Activated CD8-positive, alpha-beta memory T cell treated with anti-CD3 and anti-CD28 coated beads for 1 hour (primary cell): ENCODE measurements around the gene BUD23.
"Not testable (repeated sequence)": the region's sequence is repeated elsewhere in the genome, so short reads cannot be mapped to it uniquely, and the experiment has no call there.

Experiments
- DNase-seq, 2 donors: peaks; one replicate each; pipeline ENCODE4 v3.0.0-alpha.2; 2020; ENCODE audit warnings: low read depth in 1 of 2; ENCODE audit errors: extremely low read depth in 1 of 2

BUD23 gene

DNA sequence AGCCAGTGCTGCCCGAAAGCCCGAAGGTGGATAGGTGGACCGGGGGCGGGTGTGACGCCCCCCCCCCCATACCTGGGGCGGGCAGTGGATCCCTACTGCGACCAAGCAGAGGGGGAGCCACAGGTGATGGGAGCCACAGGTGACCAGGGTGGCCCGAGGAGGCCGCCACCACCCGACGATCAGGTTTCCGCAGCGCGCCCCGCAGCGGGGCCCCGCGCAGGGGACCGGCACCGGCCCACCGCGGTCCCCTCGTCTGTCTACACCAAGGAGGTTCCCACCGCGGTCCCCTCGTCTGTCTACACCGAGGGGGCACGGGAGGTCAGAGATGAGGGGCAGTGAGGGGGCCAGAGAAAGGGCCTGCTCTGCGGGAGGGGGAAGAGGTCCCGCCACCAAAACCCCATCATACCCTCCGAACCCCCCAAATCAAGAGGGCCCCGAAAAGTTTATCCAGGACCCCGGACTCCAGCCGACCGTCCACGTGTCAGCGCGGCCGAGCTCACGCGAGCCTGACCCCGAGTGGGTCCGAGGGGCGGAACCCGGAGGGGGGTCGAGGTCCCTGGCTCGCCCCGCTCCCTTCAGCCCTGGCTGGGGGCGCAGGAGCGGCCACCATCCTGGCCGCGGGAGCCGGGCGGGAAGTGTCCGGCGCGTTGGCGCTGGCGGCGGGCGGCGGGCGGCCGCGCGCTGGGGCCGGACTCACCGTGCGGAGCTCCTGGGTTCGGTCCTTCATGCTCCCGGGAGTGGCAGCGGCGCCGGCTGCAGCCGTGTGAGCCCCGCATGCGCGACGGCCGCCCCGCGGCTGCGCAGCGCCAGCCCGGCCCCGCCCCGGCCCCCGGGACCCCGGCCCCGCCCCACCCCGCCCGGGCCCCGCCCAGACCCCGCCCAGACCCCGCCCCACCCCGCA, 35.8 kb downstream of the BUD23 start, which contains the start of gene STX1A:
Gene STX1A (minus strand): TSS at position 765 of the 901 bp plus-strand sequence. CDS start 38 bp downstream, at position 727.
- DNase-seq, result peak in 1 of 2 donors; percentile 62

GRCh38 chr7:73719806-73720169, 36.4 kb downstream of the BUD23 start:
- no peak for DNase-seq

DNA sequence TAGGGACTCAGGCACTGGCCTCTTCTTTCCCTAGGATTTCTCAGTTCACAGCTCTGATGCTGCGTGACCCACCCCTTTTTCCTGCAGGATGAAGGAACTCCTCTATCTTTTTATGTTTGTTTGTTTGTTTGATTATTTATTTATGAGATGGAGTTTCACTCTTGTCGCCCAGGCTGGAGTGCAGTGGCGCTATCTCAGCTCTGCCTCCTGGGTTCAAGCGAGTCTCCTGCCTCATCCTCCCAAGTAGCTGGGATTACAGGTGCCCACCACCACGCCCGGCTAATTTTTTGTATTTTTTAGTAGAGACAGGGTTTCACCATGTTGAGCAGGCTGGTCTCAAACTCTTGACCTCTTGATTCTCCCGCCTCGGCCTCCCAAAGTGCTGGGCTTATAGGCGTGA, 37.0 kb downstream of the BUD23 start:
- DNase-seq, result not testable (repeated sequence)

GRCh38 chr7:73721377-73721817, 38.0 kb downstream of the BUD23 start:
- no peak for DNase-seq

DNA sequence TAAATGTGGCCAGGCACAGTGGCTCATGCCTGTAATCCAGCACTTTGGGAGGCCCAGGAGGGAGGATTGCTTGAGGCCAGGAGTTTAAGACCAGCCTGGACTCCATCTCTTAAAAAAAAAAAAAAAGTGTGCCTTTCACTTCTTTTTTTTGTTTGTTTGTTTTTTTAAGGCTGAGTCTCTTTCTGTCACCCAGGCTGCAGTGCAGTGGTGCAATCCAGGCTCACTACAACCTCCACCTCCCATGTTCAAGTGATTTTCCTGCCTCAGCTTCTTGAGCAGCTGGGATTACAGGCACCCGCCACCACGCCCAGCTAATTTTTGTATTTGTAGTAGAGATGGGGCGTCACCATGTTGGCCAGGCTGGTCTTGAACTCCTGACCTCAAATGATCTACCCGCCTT, 38.8 kb downstream of the BUD23 start:
- DNase-seq, result not testable (repeated sequence)

DNA sequence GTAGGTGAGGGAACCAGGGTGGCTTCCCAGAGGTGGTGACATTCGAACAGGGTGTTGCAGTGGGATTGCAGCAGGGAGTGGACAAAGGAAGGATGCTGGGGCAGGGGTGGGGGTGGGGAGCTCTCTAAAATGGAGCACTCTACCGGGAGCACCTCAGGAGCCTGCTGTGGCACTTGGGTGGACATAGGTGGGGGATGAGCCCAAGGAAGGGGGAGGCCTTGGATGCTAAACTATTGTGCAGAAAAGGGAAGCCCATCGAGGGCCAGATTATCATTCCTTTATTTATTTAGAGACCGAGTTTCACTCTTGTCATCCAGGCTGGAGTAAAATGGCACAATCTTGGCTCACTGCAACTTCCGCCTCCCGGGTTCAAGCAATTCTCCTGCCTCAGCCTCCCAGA, 39.4 kb downstream of the BUD23 start:
- DNase-seq, result no peak

- DNase-seq, result no peak
Measured at GRCh38 chr7:73723813-73724212, 40.4 kb downstream of the BUD23 start.

- DNase-seq, result no peak
Measured at GRCh38 chr7:73726083-73726466, 42.7 kb downstream of the BUD23 start.

DNA sequence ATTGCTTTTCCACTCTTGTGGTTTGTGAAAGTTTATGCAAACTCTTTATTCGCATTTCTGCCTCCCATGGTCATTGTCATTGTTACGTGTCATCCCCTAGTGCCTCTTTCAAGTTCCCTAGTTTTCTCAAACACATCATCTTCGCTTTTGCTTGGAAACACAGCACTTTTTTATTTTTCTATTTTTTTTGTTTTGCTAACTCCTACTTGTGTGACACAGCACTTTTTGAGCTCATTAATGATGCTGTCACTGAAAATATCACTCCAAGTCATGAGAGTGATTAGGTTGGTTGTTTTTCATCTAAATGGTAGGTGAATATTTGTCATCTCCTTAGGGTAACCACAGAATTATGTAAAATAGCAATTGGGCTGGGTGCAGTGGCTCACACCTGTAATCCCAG, 44.6 kb downstream of the BUD23 start:
- DNase-seq, result no peak

DNA sequence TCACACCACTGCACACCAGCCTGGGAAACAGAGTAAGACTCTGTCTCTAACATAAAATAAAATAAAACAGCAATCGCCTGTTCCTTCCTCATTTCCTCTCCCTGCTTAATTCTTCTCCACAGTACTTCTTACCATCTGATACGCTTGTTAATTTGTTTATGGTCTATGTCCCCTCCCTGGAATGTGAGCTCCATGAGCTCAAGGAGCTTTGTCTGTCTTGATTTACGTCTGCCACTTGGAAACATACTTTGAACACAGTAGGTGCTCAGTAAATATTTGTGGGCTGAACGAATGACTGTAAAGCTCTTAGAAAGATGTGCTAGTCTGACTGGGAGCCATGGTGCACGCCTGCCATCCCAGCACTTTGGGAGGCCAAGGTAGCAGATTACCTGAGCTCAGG, 45.2 kb downstream of the BUD23 start:
- no peak for DNase-seq

DNA sequence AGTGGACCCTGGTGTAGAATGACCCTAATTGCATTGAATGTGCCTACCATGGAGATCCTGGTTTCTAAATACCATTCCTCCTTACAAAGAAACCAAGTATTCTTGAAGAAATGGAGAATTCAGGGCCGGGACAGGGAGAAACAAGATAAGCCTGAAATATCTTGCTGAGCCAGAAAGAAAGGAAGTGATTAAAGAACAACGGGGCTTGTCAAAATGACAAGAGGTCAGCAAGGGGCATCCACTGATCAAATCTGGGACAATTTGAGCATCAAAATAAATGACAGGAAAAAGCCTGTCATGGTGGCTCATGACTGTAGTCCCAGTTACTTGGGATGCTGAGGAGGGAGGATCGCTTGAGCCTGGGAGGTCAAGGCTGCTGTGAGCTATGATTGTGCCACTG, 47.1 kb downstream of the BUD23 start:
- no peak for DNase-seq

- no peak for DNase-seq
Measured at GRCh38 chr7:73732397-73732796, 49.0 kb downstream of the BUD23 start.

DNA sequence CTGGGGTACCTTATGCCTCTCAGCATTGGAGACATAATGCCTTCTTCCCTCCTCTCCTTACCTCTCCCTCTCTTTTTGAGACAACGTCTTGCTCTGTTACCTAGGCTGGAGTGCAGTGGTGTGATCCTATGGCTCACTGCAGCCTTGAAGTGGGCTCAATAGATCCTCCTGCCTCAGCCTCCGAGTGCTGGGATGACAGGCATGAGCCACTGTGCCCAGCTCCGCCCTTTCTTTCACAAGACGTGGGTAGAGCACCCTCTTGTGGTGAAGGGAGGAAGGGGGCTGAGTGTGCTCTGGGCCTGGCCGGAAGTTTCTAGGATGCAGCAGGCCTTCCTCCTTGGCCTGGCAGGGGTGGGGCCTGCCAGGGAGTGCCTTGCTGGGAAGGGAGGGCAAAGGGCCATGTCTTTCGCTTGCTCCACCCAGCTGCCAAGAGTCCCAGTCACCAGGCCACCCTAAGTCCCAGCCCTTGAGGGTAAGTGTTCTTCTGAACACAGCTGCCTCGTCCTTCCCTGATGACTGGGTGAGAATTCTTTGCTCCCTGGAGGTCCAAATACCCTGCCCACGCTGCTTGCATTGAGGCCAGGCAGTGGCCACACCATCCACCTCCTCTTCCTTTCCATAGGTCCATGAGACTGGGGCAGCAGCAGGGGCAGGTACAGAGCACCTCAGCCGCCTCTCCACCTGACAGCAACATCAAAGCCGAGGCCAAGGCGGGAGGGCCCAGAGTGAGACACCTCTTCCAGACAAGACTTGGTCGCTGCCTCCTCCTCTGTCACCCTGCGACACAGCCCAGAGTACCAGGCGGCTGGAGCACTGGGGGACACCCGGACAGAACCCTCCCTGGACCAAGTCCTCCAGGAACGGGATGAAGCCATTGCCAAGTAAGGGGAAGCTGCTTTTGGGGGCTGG, 51.5 kb downstream of the BUD23 start:
- peak; percentile 57 to 65 for DNase-seq

- DNase-seq, result no peak
Measured at GRCh38 chr7:73735528-73735905, 52.1 kb downstream of the BUD23 start.

DNA sequence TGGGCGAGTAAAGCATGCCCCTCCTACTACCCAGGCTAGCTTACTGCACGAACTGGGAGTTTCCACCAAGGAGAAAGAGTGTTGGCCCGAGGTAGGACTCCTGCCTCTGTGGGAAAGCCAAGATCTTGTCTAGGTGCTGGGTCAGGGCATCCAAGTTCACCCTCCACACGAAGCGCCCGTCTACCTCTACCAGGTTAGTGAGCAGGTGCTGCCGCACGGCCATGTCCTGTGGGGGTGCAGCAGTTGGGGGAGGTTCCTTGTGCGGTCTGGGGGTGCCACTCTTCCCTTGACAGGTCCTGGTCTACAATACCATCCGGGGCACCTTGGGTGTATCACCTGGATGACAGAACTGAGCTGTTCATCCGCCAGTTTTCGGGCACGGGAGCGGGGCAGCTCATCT, 53.5 kb downstream of the BUD23 start:
- DNase-seq, result no peak

GRCh38 chr7:73737491-73738219, 54.3 kb downstream of the BUD23 start:
- DNase-seq, result no peak

DNA sequence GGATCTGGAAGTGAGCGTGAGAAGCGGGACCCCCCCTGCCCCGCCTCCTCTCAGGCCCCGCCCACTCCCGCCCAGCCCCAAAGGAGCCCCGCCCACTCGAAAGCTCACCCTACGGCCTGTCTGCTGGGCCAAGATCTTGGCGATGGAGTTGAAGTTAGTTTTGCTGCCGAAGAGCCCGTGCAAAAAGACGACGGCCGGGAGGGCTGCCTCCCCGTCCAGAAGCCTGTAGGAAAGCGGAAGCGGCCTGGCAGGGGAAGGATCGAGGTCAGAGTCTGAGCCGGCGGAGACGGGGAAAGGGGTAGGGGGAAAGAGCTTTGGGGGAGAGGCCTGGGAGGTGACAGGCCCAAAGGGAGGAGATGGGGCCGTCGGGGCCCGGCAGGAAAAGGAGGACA, 54.8 kb downstream of the BUD23 start:
- peak in 1 of 2 donors; percentile 55 for DNase-seq

DNA sequence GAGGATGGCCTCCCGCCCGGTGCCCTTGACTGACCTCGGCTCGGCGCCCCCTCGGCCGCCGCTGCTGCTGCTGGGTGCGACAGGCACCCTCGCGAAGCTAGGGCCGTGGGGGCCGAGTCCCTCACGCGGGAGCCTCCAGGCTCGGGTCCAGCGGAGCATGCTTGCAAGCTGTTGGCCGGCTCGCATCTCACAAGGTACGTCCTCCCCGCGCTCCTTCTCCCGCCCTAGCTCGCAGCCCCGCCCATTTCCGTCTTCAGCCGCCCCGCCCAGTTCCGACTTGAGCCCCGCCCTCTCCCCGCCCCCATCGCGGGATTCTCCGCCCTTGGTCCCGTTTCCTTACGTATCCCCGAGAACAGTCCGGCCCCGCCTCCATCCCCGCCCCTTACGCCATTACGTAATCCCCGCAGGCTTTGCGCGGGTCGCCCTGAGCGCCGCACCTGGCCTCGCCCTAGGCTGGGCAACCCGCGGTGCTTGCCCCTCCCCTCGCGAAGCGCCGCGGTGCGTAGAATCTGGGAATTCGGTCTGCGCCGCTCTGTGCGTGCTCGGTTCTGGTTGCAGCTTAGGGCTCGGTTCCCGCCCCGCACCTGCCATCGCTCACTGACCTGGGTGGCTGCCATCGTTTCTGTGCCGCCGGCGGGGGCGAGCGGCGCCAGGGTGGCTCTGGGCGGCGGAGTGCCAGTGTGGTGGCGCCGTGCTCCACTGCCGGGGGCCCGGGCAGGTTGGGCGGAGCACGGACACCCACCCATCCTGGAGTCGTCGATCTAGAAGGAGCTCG, 55.4 kb downstream of the BUD23 start, which contains the start of gene ABHD11:
Gene ABHD11 (minus strand): TSS at position 191 of the 775 bp plus-strand sequence. CDS start 32 bp downstream, at position 159.
- peak; percentile 97 to 99 for DNase-seq

DNA sequence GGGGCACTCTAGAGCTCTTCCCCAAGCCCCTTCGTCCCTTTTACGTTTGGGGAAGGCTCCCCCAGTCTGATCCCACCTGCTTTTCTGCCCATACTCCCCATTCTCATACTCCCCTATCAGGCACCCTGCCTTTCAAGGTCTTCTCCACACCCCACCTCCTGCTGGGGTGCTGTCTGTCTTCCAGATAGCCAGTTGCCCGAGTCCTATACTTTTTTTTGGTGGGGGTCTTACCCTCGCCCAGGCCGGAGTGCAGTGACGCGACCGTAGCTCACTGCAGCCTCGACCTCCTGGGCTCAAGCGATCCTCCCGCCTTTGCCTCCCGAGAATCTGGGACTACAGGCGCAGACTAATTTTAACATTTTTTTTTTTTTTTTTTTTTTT, 56.0 kb downstream of the BUD23 start:
- DNase-seq, result no peak

- no peak for DNase-seq
Measured at GRCh38 chr7:73740212-73740611, 56.8 kb downstream of the BUD23 start.
